ENCODE measurements around the gene FLACC1. TPM values are rescaled to one million over a fixed set of nuclear protein-coding genes. Genes with fewer than 3 reads are reported as not detected.

Gene FLACC1
- total and polyA plus RNA-seq, 2 donors from 2014 or later, result 3.7 TPM; not detected in 1

DNA sequence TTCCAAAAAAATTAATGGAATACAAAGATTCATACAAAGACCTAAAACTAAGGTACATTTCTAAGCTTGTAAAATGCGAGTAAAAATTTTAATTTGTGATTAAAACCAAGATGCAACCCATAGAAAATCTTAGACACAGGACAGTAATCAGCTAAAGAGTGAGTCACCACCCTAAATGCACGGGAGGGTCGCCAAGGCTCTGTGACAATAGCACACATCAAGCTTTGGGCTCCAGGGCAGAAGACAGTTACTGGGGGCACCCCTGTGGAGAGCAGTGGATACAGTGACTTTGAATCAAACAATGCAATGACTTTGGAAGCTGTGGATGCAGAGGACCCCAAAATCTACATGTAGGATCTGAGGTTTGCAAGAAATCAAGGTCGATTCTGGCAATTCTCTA, 7.5 kb downstream of the FLACC1 start:
- DNase-seq (no peak), FAIRE-seq (no peak)
- TF ChIP-seq, protein P1, sequence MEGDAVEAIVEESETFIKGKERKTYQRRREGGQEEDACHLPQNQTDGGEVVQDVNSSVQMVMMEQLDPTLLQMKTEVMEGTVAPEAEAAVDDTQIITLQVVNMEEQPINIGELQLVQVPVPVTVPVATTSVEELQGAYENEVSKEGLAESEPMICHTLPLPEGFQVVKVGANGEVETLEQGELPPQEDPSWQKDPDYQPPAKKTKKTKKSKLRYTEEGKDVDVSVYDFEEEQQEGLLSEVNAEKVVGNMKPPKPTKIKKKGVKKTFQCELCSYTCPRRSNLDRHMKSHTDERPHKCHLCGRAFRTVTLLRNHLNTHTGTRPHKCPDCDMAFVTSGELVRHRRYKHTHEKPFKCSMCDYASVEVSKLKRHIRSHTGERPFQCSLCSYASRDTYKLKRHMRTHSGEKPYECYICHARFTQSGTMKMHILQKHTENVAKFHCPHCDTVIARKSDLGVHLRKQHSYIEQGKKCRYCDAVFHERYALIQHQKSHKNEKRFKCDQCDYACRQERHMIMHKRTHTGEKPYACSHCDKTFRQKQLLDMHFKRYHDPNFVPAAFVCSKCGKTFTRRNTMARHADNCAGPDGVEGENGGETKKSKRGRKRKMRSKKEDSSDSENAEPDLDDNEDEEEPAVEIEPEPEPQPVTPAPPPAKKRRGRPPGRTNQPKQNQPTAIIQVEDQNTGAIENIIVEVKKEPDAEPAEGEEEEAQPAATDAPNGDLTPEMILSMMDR (IDR thresholded peaks at IDR 0.05; ENCODE audit: borderline replicate concordance, extremely low read depth, insufficient read depth), result no peak
- Histone ChIP-seq H3K4me3 (ENCODE audit: low read length in 3 of 3) (no peak overlapping the region), H3K36me3 (ENCODE audit: control insufficient read depth in 2 of 3, insufficient read depth in 3 of 3, low read length in 3 of 3) (peaks cover 0 to 2% (median 0%) of the 10 kb centered on the region in 3 donors), H3K9ac (ENCODE audit: low read length in 3 of 3) (no peak overlapping the region), H3K9me3 (ENCODE audit: control insufficient read depth in 2 of 3, insufficient read depth in 1 of 3, low read length in 3 of 3) (no peaks in the 10 kb centered on the region), H3K27ac (ENCODE audit: low read depth in 2 of 2, low read length in 2 of 2) (no peak overlapping the region), H3K4me1 (ENCODE audit: control insufficient read depth in 2 of 3, insufficient read depth in 2 of 3, low read depth in 1 of 3, low read length in 3 of 3) (no peaks in the 10 kb centered on the region), H3K27me3 (ENCODE audit: control insufficient read depth, insufficient read depth, low read length) (no peaks in the 10 kb centered on the region)
- intact Hi-C loops (cut with DNase I), result no loop called here

DNA sequence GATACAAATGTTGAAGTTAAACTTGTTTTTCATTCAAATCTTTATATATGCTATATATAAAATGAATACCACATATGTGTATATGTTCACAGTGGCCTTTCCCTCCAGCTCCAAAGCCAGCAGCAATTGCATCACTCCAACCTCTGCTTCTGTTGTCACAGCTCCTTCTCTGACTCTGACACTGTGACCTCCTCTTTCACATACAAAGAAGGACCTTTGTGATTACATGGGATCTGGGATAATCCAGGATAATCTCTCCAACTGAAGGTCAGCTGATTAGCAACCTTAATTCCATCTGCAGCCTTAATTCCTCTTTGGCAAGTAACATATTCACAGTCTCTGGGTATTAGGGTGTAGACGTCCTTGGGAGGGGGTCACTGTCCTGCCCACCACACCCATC, 8.4 kb downstream of the FLACC1 start:
- no peak overlapping the region for H3K27ac ChIP-seq (ENCODE audit: low read depth in 2 of 2, low read length in 2 of 2)
- no peak overlapping the region for H3K4me3 ChIP-seq (ENCODE audit: low read length in 3 of 3)
- FAIRE-seq, result no peak
- no peak for DNase-seq
- H3K36me3 ChIP-seq (ENCODE audit: control insufficient read depth in 2 of 3, insufficient read depth in 3 of 3, low read length in 3 of 3), result peaks cover 0 to 2% (median 0%) of the 10 kb centered on the region in 3 donors
- no peak overlapping the region for H3K9ac ChIP-seq (ENCODE audit: low read length in 3 of 3)
- TF ChIP-seq, protein P1 (IDR thresholded peaks at IDR 0.05; ENCODE audit: borderline replicate concordance, extremely low read depth, insufficient read depth), result no peak
- no peaks in the 10 kb centered on the region for H3K9me3 ChIP-seq (ENCODE audit: control insufficient read depth in 2 of 3, insufficient read depth in 1 of 3, low read length in 3 of 3)
- intact Hi-C loops (cut with DNase I), result no loop called here
- H3K27me3 ChIP-seq (ENCODE audit: control insufficient read depth, insufficient read depth, low read length), result no peaks in the 10 kb centered on the region
- no peaks in the 10 kb centered on the region for H3K4me1 ChIP-seq (ENCODE audit: control insufficient read depth in 2 of 3, insufficient read depth in 2 of 3, low read depth in 1 of 3, low read length in 3 of 3)

DNA sequence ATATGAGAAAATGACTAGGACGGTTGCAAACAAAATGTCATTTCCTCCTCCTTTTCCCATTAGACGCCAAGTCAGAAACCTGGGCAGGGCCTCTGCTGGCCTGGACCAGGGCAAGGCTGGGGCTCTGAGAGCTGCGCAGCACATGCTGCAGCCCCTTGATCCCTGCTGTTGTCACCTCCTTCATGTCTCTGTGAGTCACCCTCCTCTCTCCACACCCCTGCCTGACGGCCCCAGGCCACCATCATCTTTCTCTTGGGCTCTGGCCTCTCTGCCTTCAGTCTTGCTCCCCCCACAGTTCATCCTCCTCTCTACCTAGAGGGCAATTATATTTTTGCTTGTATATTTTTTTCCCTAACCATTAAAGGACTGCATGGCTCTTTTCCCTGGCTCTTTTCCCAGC, 10.0 kb downstream of the FLACC1 start:
- H3K27me3 ChIP-seq (ENCODE audit: control insufficient read depth, insufficient read depth, low read length), result no peaks in the 10 kb centered on the region
- H3K9ac ChIP-seq (ENCODE audit: low read length in 3 of 3), result no peak overlapping the region
- no peak overlapping the region for H3K27ac ChIP-seq (ENCODE audit: low read depth in 2 of 2, low read length in 2 of 2)
- H3K4me3 ChIP-seq (ENCODE audit: low read length in 3 of 3), result no peak overlapping the region
- TF ChIP-seq, protein P1 (IDR thresholded peaks at IDR 0.05; ENCODE audit: borderline replicate concordance, extremely low read depth, insufficient read depth), result no peak
- no peak for FAIRE-seq
- DNase-seq, result no peak
- H3K9me3 ChIP-seq (ENCODE audit: control insufficient read depth in 2 of 3, insufficient read depth in 1 of 3, low read length in 3 of 3), result no peaks in the 10 kb centered on the region
- peaks cover 0 to 6% (median 0%) of the 10 kb centered on the region in 3 donors for H3K36me3 ChIP-seq (ENCODE audit: control insufficient read depth in 2 of 3, insufficient read depth in 3 of 3, low read length in 3 of 3)
- no peaks in the 10 kb centered on the region for H3K4me1 ChIP-seq (ENCODE audit: control insufficient read depth in 2 of 3, insufficient read depth in 2 of 3, low read depth in 1 of 3, low read length in 3 of 3)
- intact Hi-C loops (cut with DNase I), result no loop called here

DNA sequence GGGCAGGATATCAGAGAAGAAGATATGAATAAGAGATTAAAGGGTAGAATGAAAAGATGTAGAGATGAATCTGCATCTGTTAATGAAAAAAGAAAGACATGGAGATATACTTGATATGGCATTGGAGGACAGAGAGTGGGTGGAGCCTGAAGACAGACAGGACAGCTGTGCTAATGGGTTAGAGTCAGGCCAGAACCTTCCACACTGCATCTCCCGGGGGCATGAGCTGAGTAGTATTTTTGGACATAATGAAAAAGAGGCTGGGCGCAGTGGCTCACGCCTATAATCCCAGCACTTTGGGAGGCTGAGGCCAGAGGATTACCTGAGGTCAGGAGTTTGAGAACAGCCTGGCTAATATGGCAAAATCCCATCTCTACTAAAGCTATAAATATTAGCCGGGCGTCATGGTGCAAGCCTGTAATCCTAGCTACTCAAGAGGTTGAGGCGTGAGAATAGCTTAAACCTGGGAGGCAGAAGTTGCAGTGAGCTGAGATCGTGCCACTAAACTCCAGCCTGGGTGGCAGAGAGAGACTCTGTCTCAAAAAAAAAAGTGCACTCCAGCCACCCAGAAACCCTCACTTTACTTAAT, 11.4 kb downstream of the FLACC1 start:
- no peaks in the 10 kb centered on the region for H3K4me1 ChIP-seq (ENCODE audit: control insufficient read depth in 2 of 3, insufficient read depth in 2 of 3, low read depth in 1 of 3, low read length in 3 of 3)

More for the DNA sequence above, 11.4 kb downstream of the FLACC1 start:
- intact Hi-C loops (cut with DNase I), result no loop called here
- H3K27ac ChIP-seq (ENCODE audit: low read depth in 2 of 2, low read length in 2 of 2), result no peak overlapping the region
- no peaks in the 10 kb centered on the region for H3K27me3 ChIP-seq (ENCODE audit: control insufficient read depth, insufficient read depth, low read length)
- peaks cover 0 to 6% (median 0%) of the 10 kb centered on the region in 3 donors for H3K36me3 ChIP-seq (ENCODE audit: control insufficient read depth in 2 of 3, insufficient read depth in 3 of 3, low read length in 3 of 3)
- FAIRE-seq (no peak), DNase-seq (no peak)
- no peak overlapping the region for H3K9ac ChIP-seq (ENCODE audit: low read length in 3 of 3)
- TF ChIP-seq, protein P1 (IDR thresholded peaks at IDR 0.05; ENCODE audit: borderline replicate concordance, extremely low read depth, insufficient read depth), result no peak
- H3K4me3 ChIP-seq (ENCODE audit: low read length in 3 of 3), result no peak overlapping the region
- H3K9me3 ChIP-seq (ENCODE audit: control insufficient read depth in 2 of 3, insufficient read depth in 1 of 3, low read length in 3 of 3), result no peaks in the 10 kb centered on the region
